Measurements from ENCODE around the gene DNAJB8.

GRCh38 chr3:128488636-128488990 is 21.9 kb upstream of the DNAJB8 start:
- TF ChIP-seq CTCF (IDR thresholded peaks at IDR 0.05) (no peak), EP300 (IDR thresholded peaks at IDR 0.05) (no peak), POLR2A (IDR thresholded peaks at IDR 0.05) (no peak)
